Kidney (tissue), 14 donors: ENCODE results near the gene STIM2. TPM values are rescaled to one million over a fixed set of nuclear protein-coding genes. Genes with fewer than 3 reads are reported as not detected.

ENCODE experiments used
- DNase-seq, 5 donors: peaks; one replicate each; pipeline ENCODE4 v3.0.0-alpha.2; 2013 to 2020
- FAIRE-seq: peaks from 2 replicates; lab custom pipeline; 2012; peaks lifted over from hg19 to GRCh38; lab: Jason Lieb, UNC
- H3K27ac ChIP-seq, 2 donors: one replicate each; pipeline ENCODE4 v1.7.0; 2013; ENCODE audit warnings: low read depth in 2 of 2, low read length in 2 of 2, inconsistent platforms in 1 of 2
- H3K27me3 ChIP-seq: one replicate; pipeline ENCODE4 v1.7.1; 2013; ENCODE audit warnings: low read length, inconsistent platforms; ENCODE audit not compliant: control insufficient read depth, insufficient read depth
- H3K36me3 ChIP-seq, 3 donors: one replicate each; pipeline versions ENCODE4 v1.7.0 to v1.7.1; 2013; ENCODE audit warnings: low read length in 3 of 3, control low read depth in 1 of 3, inconsistent platforms in 1 of 3; ENCODE audit not compliant: insufficient read depth in 3 of 3, control insufficient read depth in 2 of 3
- H3K4me1 ChIP-seq, 3 donors: one replicate each; pipeline versions ENCODE4 v1.7.0 to v1.7.1; 2013; ENCODE audit warnings: low read length in 3 of 3, inconsistent platforms in 1 of 3, low read depth in 1 of 3; ENCODE audit not compliant: control insufficient read depth in 2 of 3, insufficient read depth in 2 of 3
- H3K4me3 ChIP-seq, 3 donors: one replicate each; pipeline versions ENCODE4 v1.7.0 to v1.8.1; 2013; ENCODE audit warnings: low read length in 3 of 3, control low read depth in 1 of 3, inconsistent platforms in 1 of 3
- H3K9ac ChIP-seq, 3 donors: one replicate each; pipeline versions ENCODE4 v1.7.0 to v1.7.1; 2013; ENCODE audit warnings: low read length in 3 of 3, control low read depth in 1 of 3, inconsistent platforms in 1 of 3
- H3K9me3 ChIP-seq, 3 donors: one replicate each; pipeline versions ENCODE4 v1.7.0 to v1.7.1; 2013; ENCODE audit warnings: low read length in 3 of 3, control low read depth in 1 of 3, inconsistent platforms in 1 of 3; ENCODE audit not compliant: control insufficient read depth in 2 of 3, insufficient read depth in 1 of 3
- CTCF ChIP-seq: IDR thresholded peaks from 3 replicates; pipeline ENCODE4 v1.5.1; 2012; ENCODE audit warnings: mild to moderate bottlenecking, moderate library complexity, borderline replicate concordance; ENCODE audit not compliant: insufficient read depth; ENCODE audit errors: extremely low read depth
- intact Hi-C: fragments of 100-400 bp; cut with DNase I; formaldehyde crosslinking; loops from one replicate; pipeline ENCODE4 v1.11.1; 2022
- polyA plus RNA-seq: library from polyadenylated mRNA; stranded (reverse); fragments of 350-450 nt; fragmentation: Illumina TruSeq; extraction: RNeasy Lipid Tissue Mini Kit (QIAGEN cat#74804); gene quantifications from one replicate; pipeline ENCODE4 v1.2.3, GENCODE V29; 2014; ENCODE audit warnings: low read depth, low replicate concordance; ENCODE audit not compliant: insufficient read depth
- total RNA-seq: library from RNA; stranded (reverse); fragmentation: NEBNext Ultra II Directional; extraction: Animal tissue kit (Norgen Biotek cat#: 25700); gene quantifications from one replicate; pipeline ENCODE4 v1.2.1, GENCODE V29; 2021
- donor health status: control.
- donor health status: control.
- donor health status: control.
- donor health status: control.
- donor health status: control.
- donor health status: DM: yes; HTN: yes; CAD: no.
- donor health status: Normal renal cell carcinoma (clear cell type).

Gene STIM2
- total and polyA plus RNA-seq, 2 donors from 2014 or later: 27.8 to 38.9 TPM

- intact Hi-C loops: no loop called here
- H3K27ac ChIP-seq: no peak overlapping the region
- no peak for TF ChIP-seq CTCF
- no peaks in the 10 kb centered on the region for H3K4me1 ChIP-seq
- no peak overlapping the region for H3K4me3 ChIP-seq
- DNase-seq (no peak), FAIRE-seq (no peak)
- no peaks in the 10 kb centered on the region for H3K27me3 ChIP-seq
- H3K9ac ChIP-seq: no peak overlapping the region
- H3K36me3 ChIP-seq: no peaks in the 10 kb centered on the region
- H3K9me3 ChIP-seq: no peaks in the 10 kb centered on the region
Measured at GRCh38 chr4:27055221-27055760, 194.7 kb downstream of the STIM2 start.

GRCh38 chr4:27056281-27056680 lies 195.6 kb downstream of the STIM2 start:
- H3K4me3 ChIP-seq: no peak overlapping the region
- no peak for TF ChIP-seq CTCF
- H3K36me3 ChIP-seq: no peaks in the 10 kb centered on the region
- no peaks in the 10 kb centered on the region for H3K4me1 ChIP-seq
- intact Hi-C loops: no loop called here
- H3K27me3 ChIP-seq: no peaks in the 10 kb centered on the region
- no peak overlapping the region for H3K9ac ChIP-seq
- no peaks in the 10 kb centered on the region for H3K9me3 ChIP-seq
- H3K27ac ChIP-seq: no peak overlapping the region
- FAIRE-seq (no peak), DNase-seq (no peak)

- no peak for TF ChIP-seq CTCF
- Histone ChIP-seq H3K9me3 (no peaks in the 10 kb centered on the region), H3K27ac (no peak overlapping the region), H3K4me1 (no peaks in the 10 kb centered on the region), H3K27me3 (no peaks in the 10 kb centered on the region), H3K9ac (no peak overlapping the region), H3K4me3 (no peak overlapping the region), H3K36me3 (no peaks in the 10 kb centered on the region)
- no peak for FAIRE-seq
- DNase-seq: no peak
- intact Hi-C loops: no loop called here
Measured at GRCh38 chr4:27057053-27057452, 196.4 kb downstream of the STIM2 start.

GRCh38 chr4:27057662-27058061 lies 197.0 kb downstream of the STIM2 start:
- FAIRE-seq: no peak
- no peak for DNase-seq
- no peak overlapping the region for H3K27ac ChIP-seq
- no peaks in the 10 kb centered on the region for H3K27me3 ChIP-seq
- no peaks in the 10 kb centered on the region for H3K9me3 ChIP-seq
- no peak overlapping the region for H3K9ac ChIP-seq
- no peaks in the 10 kb centered on the region for H3K4me1 ChIP-seq
- no peak overlapping the region for H3K4me3 ChIP-seq
- no peaks in the 10 kb centered on the region for H3K36me3 ChIP-seq
- no peak for TF ChIP-seq CTCF
- intact Hi-C loops: no loop called here
